Mucosa of stomach (tissue), 1 donor: ENCODE data around the gene GHDC.
"Not testable (repeated sequence)": the region's sequence is repeated elsewhere in the genome, so short reads cannot be mapped to it uniquely, and the experiment has no call there.

Experiments
- H3K27me3 ChIP-seq: one replicate; pipeline ENCODE4 v1.7.0; 2013; ENCODE audit warnings: mild to moderate bottlenecking, low read length; ENCODE audit not compliant: control insufficient read depth, insufficient read depth
- H3K36me3 ChIP-seq: one replicate; pipeline ENCODE4 v1.7.0; 2013; ENCODE audit warnings: low read length; ENCODE audit not compliant: control insufficient read depth, insufficient read depth
- H3K4me1 ChIP-seq: one replicate; pipeline ENCODE4 v1.7.0; 2013; ENCODE audit warnings: mild to moderate bottlenecking, low read length; ENCODE audit not compliant: control insufficient read depth, insufficient read depth
- H3K4me3 ChIP-seq: one replicate; pipeline ENCODE4 v1.7.0; 2013; ENCODE audit warnings: low read length
- H3K9ac ChIP-seq: one replicate; pipeline ENCODE4 v1.7.0; 2013; ENCODE audit warnings: mild to moderate bottlenecking, low read length, moderate library complexity
- H3K9me3 ChIP-seq: one replicate; pipeline ENCODE4 v1.7.0; 2013; ENCODE audit warnings: mild to moderate bottlenecking, low read length, moderate library complexity; ENCODE audit not compliant: control insufficient read depth
- donor health status: Pancreatic carcinoma.

Gene GHDC

GRCh38 chr17:42187833-42188232, 6.5 kb downstream of the GHDC start:
- Histone ChIP-seq H3K4me3 (no peak overlapping the region), H3K27me3 (no peaks in the 10 kb centered on the region), H3K9ac (no peak overlapping the region), H3K4me1 (peaks cover 25% of the 10 kb centered on the region), H3K9me3 (no peaks in the 10 kb centered on the region), H3K36me3 (no peaks in the 10 kb centered on the region)

DNA sequence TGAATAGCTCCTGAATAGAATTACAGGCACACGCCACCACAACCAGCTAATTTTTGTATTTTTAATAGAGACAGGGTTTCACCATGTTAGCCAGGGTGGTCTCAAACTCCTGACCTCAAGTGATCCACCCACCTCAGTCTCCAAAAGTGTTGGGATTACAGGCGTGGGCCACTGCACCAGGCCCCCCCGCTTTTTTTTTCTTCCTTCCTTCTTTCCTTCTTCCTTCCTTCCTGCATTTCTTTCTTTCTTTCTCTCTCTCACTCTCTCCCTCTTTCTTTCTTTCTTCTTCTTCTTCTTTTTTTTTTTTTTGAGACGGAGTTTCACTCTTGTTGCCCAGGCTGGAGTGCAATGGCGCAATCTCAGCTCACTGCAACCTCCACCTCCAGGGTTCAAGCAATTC, 8.1 kb downstream of the GHDC start:
- H3K9ac ChIP-seq, H3K4me3 ChIP-seq, H3K27me3 ChIP-seq, H3K9me3 ChIP-seq, H3K36me3 ChIP-seq: not testable (repeated sequence)
- H3K4me1 ChIP-seq = peaks cover 32% of the 10 kb centered on the region

DNA sequence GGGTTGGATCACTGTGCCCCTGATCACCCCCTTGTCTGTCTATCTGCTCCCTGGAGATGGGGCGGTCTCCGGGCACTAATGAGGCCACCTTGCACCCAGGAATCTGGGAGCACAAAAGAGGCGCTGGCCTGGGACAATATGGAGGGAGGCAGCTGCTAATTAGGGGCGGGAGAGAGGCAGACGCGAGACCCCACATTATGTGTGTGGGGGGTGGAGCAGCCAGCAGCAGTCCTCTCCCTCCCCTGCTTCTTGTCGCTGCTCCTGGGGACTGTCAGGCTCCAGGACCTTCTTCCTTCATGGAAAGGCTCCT, 8.7 kb downstream of the GHDC start:
- H3K4me3 ChIP-seq = no peak overlapping the region
- no peaks in the 10 kb centered on the region for H3K36me3 ChIP-seq
- H3K27me3 ChIP-seq = peaks cover 14% of the 10 kb centered on the region
- peaks cover 38% of the 10 kb centered on the region for H3K4me1 ChIP-seq
- no peak overlapping the region for H3K9ac ChIP-seq
- H3K9me3 ChIP-seq = no peaks in the 10 kb centered on the region

DNA sequence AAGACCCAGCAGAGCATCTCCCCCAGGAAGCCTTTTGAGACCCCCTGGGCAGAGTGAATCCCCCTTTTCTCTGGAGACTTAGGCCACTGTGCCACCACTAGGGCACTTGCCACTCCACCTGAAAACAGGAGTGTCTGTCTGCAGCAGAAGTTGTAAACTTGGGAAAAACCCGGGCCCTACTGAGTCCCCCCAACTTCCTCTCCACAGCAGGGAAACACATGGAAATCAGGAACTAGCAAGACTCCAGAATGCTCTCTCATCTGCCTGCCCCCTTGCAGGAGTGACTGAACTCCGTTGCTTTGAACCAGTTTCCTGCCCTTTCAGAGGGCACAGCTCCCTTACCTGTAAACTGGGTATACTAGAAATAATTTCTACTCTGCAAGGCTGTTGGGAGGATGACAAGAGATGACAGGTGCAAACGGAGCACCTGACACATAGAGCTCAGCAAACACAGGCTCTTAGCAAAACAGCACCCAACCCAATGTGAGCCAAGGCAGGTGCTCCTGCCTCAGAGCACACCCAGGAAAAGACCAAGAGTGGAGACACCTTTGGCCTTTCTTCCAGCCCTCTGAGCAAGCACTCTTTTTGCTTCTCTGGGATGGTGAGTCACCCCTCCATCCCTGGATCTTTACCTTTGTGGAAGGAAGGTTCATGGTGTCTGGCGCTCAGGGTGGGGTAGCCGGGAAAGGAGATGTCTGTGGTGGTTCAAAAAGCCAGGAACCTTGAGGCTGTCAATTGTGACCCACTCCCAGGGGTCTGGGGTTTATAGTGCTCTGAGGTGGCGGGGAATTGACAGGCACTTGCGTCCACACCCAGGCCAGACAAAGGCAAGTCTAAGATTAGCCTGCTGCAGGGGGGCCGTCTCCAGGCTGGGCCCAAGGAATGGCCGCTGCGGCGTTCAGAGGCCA, 9.3 kb downstream of the GHDC start, which contains the start of gene HCRT:
TSS of gene HCRT (minus strand) at position 740 of the 908 bp plus-strand sequence. CDS start at position 653, 87 bp downstream.
- Histone ChIP-seq H3K4me1 (peaks cover 44% of the 10 kb centered on the region), H3K9me3 (no peaks in the 10 kb centered on the region), H3K27me3 (peaks cover 21% of the 10 kb centered on the region), H3K36me3 (no peaks in the 10 kb centered on the region), H3K9ac (peak within 1 kb of the TSS; percentile 5), H3K4me3 (no peak within 1 kb of the TSS)

DNA sequence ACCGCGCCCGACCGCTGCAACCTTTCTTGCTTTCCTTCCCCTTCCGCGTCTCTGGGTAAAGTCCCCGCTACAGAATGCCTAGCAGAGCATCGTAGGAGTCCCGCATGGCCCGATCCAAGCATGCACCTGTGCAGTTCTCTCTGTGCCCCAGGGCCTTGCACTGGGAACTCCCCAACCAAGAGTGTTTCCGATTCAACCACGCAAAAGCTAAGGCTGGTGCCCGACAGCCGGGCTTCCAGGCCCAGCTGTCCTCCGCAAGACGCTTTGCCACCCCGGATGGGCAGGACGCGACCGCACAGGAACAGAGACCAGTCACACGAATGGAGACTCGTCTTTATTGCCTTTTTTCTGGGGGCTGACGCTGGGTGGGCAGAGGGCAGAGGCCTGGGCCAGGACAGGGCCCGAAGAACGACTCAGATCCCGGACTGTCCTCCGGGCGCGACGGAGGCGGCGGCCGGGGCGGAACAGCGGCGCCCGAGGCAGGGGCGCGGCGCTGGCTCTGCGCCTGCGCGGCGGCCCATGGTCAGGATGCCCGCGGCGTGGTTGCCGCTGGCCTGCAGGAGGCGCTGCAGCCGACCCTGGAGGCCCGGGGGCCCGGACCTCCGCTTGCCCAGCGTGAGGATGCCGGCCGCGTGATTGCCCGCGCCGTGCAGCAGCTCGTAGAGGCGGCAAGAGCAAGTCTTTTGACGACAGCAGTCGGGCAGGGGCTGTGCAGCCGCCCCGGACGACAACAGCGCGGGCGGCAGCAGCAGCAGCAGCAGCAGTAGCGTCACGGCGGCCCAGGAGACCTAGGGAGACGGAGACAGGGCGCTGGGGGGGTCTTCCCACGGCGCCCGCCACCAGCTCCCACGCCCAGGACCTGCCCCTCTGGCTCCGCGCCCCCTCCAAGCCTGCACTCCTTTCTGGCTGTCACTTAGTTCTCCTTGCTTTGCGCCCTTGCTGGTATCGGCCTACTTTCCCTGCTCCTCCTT, 10.3 kb downstream of the GHDC start:
- Histone ChIP-seq H3K4me1 (peaks cover 45% of the 10 kb centered on the region), H3K9ac (peak overlapping the region; percentile 65), H3K9me3 (no peaks in the 10 kb centered on the region), H3K36me3 (no peaks in the 10 kb centered on the region), H3K4me3 (peak overlapping the region; percentile 69), H3K27me3 (peaks cover 30% of the 10 kb centered on the region)

GRCh38 chr17:42182927-42183734, 11.2 kb downstream of the GHDC start:
- Histone ChIP-seq H3K9ac (peak overlapping the region; percentile 65), H3K36me3 (no peaks in the 10 kb centered on the region), H3K9me3 (no peaks in the 10 kb centered on the region), H3K4me3 (peak overlapping the region; percentile 69), H3K27me3 (peaks cover 31% of the 10 kb centered on the region), H3K4me1 (peaks cover 45% of the 10 kb centered on the region)

DNA sequence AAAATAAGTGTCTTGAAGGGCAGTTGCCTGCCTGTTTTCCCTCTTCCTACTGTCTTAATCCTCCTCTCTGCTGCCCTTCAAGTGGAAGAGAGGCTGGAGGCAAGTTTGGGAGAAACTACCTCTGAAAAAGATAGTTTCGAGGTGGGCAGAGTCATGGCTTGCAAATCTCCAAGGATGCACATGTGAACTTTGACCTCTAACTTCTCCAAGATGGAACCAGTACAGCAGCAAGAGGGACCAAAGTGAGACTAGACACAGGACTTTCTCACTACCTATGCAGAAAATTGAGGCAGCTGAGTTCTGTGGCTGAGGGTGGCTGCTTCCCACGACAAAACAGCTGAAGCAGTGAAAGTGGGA, 12.5 kb downstream of the GHDC start:
- Histone ChIP-seq H3K27me3 (peaks cover 31% of the 10 kb centered on the region), H3K4me3 (no peak overlapping the region), H3K36me3 (no peaks in the 10 kb centered on the region), H3K9ac (no peak overlapping the region), H3K9me3 (no peaks in the 10 kb centered on the region), H3K4me1 (peaks cover 45% of the 10 kb centered on the region)

DNA sequence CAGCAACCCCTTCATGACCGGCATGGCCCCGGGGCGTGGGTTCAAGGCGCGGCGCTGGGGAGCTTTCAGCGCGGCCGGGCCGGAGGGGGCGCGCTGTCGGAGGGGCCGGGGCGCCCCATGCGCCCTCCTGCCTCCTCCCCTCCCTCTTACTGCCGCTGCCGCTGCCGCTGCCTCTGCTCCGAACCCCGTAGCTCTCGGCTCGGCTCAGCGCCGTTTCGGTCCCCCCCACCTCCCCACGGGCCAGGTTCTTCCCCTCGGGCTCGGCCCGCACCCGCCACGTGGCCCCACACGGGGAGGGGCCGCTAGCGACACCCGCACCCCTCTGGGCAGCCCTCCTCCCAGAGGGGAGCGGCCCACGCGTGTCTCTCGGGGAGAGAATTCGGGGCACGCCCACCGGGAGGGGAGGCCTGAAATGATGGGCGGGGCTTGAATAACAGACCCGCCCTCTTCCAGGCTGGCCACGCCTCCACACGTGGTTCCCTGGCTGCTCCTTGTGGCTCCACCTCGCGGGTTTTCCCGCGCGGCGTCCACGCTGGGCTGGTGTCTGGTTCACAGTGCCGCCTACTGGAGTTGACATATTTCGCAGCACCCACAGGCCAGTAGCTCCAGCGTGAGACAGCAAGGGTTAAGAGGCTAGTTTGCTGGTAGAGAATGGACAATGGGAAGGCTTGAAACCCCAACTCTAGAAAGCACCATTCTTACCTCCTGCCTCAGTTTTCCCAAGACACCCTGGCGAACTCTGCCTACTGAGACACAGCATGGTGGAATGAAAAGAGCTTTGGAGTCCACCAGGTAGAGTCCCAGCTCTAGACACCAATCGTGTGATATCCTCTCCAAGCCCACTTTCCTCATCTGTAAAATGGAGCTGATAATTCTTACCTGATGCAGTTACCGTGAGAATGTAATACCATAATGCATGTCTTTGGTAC, 13.1 kb downstream of the GHDC start, which contains the start of gene KCNH4:
TSS of gene KCNH4 (minus strand) at position 221 of the 929 bp plus-strand sequence. CDS start at position 24, 197 bp downstream.
- Histone ChIP-seq H3K4me3 (peak within 1 kb of the TSS; percentile 41), H3K9ac (no peak within 1 kb of the TSS), H3K36me3 (no peaks in the 10 kb centered on the region), H3K27me3 (peaks cover 31% of the 10 kb centered on the region), H3K9me3 (no peaks in the 10 kb centered on the region), H3K4me1 (peaks cover 45% of the 10 kb centered on the region)

DNA sequence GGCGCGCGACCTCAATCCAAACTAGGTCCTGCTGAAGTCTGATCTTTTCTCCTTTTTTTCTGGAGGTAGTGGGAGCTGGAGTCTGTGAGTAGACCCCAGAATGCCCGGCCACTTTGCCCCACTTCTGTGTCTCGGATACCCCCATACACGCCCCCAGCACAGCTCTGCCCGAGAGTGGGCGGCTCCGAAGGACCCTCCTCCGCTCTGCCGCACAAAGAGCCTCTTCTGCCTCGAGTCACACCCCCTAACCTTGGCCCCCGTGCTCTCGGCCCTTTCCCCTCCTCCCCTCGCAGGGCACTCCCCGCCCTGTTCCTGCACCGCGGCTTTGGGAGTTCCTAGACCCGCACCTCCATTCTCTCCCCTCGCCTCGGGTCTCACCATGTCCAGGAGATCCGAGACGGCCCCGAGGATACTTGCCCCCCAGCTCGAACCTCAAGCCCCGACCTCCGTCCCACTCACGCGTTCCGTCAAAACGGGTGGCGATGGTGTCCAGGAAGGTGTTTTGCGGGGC, 13.8 kb downstream of the GHDC start:
- Histone ChIP-seq H3K9ac (no peak overlapping the region), H3K4me3 (no peak overlapping the region), H3K9me3 (no peaks in the 10 kb centered on the region), H3K27me3 (peaks cover 31% of the 10 kb centered on the region), H3K4me1 (peaks cover 45% of the 10 kb centered on the region), H3K36me3 (no peaks in the 10 kb centered on the region)

- Histone ChIP-seq H3K9ac (no peak overlapping the region), H3K4me3 (no peak overlapping the region), H3K27me3 (peaks cover 35% of the 10 kb centered on the region)
These were observed 14.3 kb downstream of the GHDC start for GRCh38 chr17:42179911-42180410.

More at GRCh38 chr17:42179911-42180410, 14.3 kb downstream of the GHDC start:
- Histone ChIP-seq H3K36me3 (no peaks in the 10 kb centered on the region), H3K9me3 (no peaks in the 10 kb centered on the region), H3K4me1 (peaks cover 40% of the 10 kb centered on the region)
